NB4 (cell line): ENCODE data around the gene ANKS1B.

Experiments
- CTCF ChIP-seq: IDR thresholded peaks from one replicate; pipeline ENCODE4 v1.5.1; 2012; ENCODE audit warnings: low read depth, low read length
- MAX ChIP-seq: IDR thresholded peaks from 2 replicates; pipeline ENCODE4 v1.6.1; 2011; ENCODE audit warnings: low read depth, low read length
- MYC ChIP-seq: IDR thresholded peaks from 2 replicates; pipeline ENCODE4 v1.6.1; 2011; ENCODE audit warnings: low read depth, low read length
- POLR2A ChIP-seq: IDR thresholded peaks from 2 replicates; pipeline ENCODE4 v1.6.1; 2011; ENCODE audit warnings: mild to moderate bottlenecking; ENCODE audit not compliant: insufficient read length; ENCODE audit errors: extremely low read depth

DNA sequence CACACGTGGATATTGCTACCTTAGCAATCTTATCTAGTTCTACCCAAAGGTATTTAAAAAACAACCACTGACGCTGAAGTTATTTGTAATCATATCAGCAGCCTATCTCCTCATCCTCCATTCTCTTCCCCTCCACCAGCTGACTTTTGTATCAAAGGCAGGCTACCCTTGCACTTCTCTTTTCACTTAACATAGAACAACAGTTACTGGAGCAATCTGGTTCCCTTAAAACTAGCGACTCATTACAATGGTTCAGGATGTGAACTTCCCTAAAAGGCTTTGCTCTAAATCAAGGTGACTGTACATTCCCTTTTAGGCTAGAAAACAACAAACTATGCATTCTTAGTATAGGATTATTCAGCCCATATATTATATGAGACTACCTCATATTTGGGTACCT lies 935.0 kb downstream of the ANKS1B start:
- TF ChIP-seq CTCF (no peak), POLR2A (no peak), MAX (no peak), MYC (no peak)
